CD14-positive monocyte (primary cell): Measurements from ENCODE around the gene CDKAL1. TPM values are rescaled to one million over a fixed set of nuclear protein-coding genes. Genes with fewer than 3 reads are reported as not detected.
"Not testable (repeated sequence)": the region's sequence is repeated elsewhere in the genome, so short reads cannot be mapped to it uniquely, and the experiment has no call there.

Source experiments
- DNase-seq, 3 donors: peaks; one replicate each; pipeline ENCODE4 v3.0.0-alpha.2; 2011 to 2022
- H2AFZ ChIP-seq: 2 replicates; pipeline ENCODE4 v1.6.0; 2012; ENCODE audit warnings: mild to moderate bottlenecking, low read depth, low read length, inconsistent platforms; ENCODE audit not compliant: insufficient read depth, poor library complexity, severe bottlenecking
- H3K27ac ChIP-seq, 2 donors: 1 replicate in 1 of 2; 2 replicates in 1 of 2; pipeline ENCODE4 v1.5.1; 2012 to 2013; ENCODE audit warnings: low read length in 2 of 2, control low read depth in 1 of 2, inconsistent platforms in 1 of 2, low read depth in 1 of 2, mild to moderate bottlenecking in 1 of 2
- H3K27me3 ChIP-seq, 2 donors: one replicate each; pipeline versions ENCODE4 v1.6.0 to v1.6.1; 2011 to 2013; ENCODE audit warnings: low read length in 2 of 2; ENCODE audit not compliant: control insufficient read depth in 2 of 2, insufficient read depth in 2 of 2
- H3K36me3 ChIP-seq, 2 donors: replicated peaks in 1 of 2; 1 replicate in 1 of 2; 2 replicates in 1 of 2; pipeline versions ENCODE4 v1.5.1 to v1.6.1; 2012 to 2013; ENCODE audit warnings: low read length in 2 of 2, control low read depth in 1 of 2, inconsistent platforms in 1 of 2, mild to moderate bottlenecking in 1 of 2; ENCODE audit not compliant: insufficient read depth in 2 of 2, control insufficient read depth in 1 of 2
- H3K4me1 ChIP-seq, 2 donors: 1 replicate in 1 of 2; 2 replicates in 1 of 2; pipeline versions ENCODE4 v1.5.1 to v1.6.1; 2012 to 2013; ENCODE audit warnings: low read length in 2 of 2, control low read depth in 1 of 2, inconsistent platforms in 1 of 2, mild to moderate bottlenecking in 1 of 2, moderate library complexity in 1 of 2; ENCODE audit not compliant: insufficient read depth in 2 of 2, control insufficient read depth in 1 of 2
- H3K4me2 ChIP-seq: replicated peaks from 2 replicates; pipeline ENCODE3; 2012; ENCODE audit warnings: low read length, moderate library complexity, mild to moderate bottlenecking; ENCODE audit not compliant: poor library complexity, severe bottlenecking; ENCODE audit errors: extremely low read depth
- H3K4me3 ChIP-seq, 3 experiments: fragments of 200-600 bp in 1 of 3; sonication (generic) in 1 of 3; replicated peaks in 1 of 3; 1 replicate in 2 of 3; 2 replicates in 1 of 3; pipeline ENCODE4 v1.5.1; 2011 to 2013; ENCODE audit warnings: low read length in 3 of 3, mild to moderate bottlenecking in 3 of 3, control low read depth in 2 of 3, low read depth in 2 of 3, inconsistent platforms in 1 of 3, moderate library complexity in 1 of 3
- H3K79me2 ChIP-seq: 2 replicates; pipeline ENCODE4 v1.6.0; 2012; ENCODE audit warnings: mild to moderate bottlenecking, control low read depth, inconsistent platforms, low read length, moderate library complexity; ENCODE audit not compliant: insufficient read depth
- H3K9ac ChIP-seq: 2 replicates; pipeline ENCODE4 v1.6.0; 2017; ENCODE audit warnings: low read length, mild to moderate bottlenecking; ENCODE audit not compliant: insufficient read depth, poor library complexity, severe bottlenecking
- H3K9me3 ChIP-seq, 2 donors: replicated peaks in 1 of 2; 1 replicate in 1 of 2; 2 replicates in 1 of 2; pipeline versions ENCODE4 v1.5.1 to v1.6.1; 2012 to 2013; ENCODE audit warnings: low read length in 2 of 2, control low read depth in 1 of 2; ENCODE audit not compliant: control insufficient read depth in 1 of 2, insufficient read depth in 1 of 2
- H4K20me1 ChIP-seq: 2 replicates; pipeline ENCODE4 v1.6.0; 2012; ENCODE audit warnings: mild to moderate bottlenecking, low read length, control low read depth, moderate library complexity; ENCODE audit not compliant: insufficient read depth
- H3K27ac Mint-ChIP-seq, 7 donors: one replicate each; pipeline ENCODE4 v1.8.0; 2020; ENCODE audit warnings: mild to moderate bottlenecking in 7 of 7, mixed read lengths in 7 of 7, moderate library complexity in 6 of 7, inconsistent platforms in 2 of 7
- H3K27me3 Mint-ChIP-seq, 3 donors: one replicate each; pipeline ENCODE4 v1.8.0; 2021 to 2022; ENCODE audit warnings: low read depth in 3 of 3, mild to moderate bottlenecking in 3 of 3, mixed read lengths in 3 of 3, moderate library complexity in 3 of 3, inconsistent platforms in 1 of 3
- H3K36me3 Mint-ChIP-seq, 2 donors: one replicate each; pipeline ENCODE4 v1.8.0; 2020; ENCODE audit warnings: mixed read lengths in 2 of 2, inconsistent platforms in 1 of 2, mild to moderate bottlenecking in 1 of 2
- H3K4me1 Mint-ChIP-seq: one replicate; pipeline ENCODE4 v1.8.0; 2020; ENCODE audit warnings: mild to moderate bottlenecking, mixed read lengths
- H3K4me3 Mint-ChIP-seq, 2 donors: one replicate each; pipeline ENCODE4 v1.8.0; 2020; ENCODE audit warnings: mild to moderate bottlenecking in 2 of 2, mixed read lengths in 2 of 2, moderate library complexity in 1 of 2
- H3K9me3 Mint-ChIP-seq, 7 donors: one replicate each; pipeline ENCODE4 v1.8.0; 2020 to 2022; ENCODE audit warnings: mixed read lengths in 7 of 7, mild to moderate bottlenecking in 6 of 7, moderate library complexity in 6 of 7, inconsistent platforms in 2 of 7
- WGBS: methylation state at CpG from one replicate; pipeline ENCODE4 v1.1.5; 2013; ENCODE audit warnings: missing lambda C conversion rate; ENCODE audit not compliant: insufficient coverage; 5-methylcytosine and 5-hydroxymethylcytosine counted together
- intact Hi-C, 2 donors: fragments of 100-400 bp; cut with micrococcal nuclease; formaldehyde crosslinking; loops; one replicate each; pipeline versions ENCODE4 v1.15.0 to v1.15.1; 2023
- polyA plus RNA-seq, 3 donors: library from polyadenylated mRNA; depleted of rRNA in 1 of 3; unstranded in 2 of 3; stranded (reverse) in 1 of 3; fragments of 300-500 nt in 2 of 3; fragments of >200 nt in 1 of 3; fragmentation: Illumina TruSeq in 2 of 3; gene quantifications; 1 replicate in 2 of 3; 2 replicates in 1 of 3; pipeline ENCODE4 v1.2.3, GENCODE V29; 2012 to 2021
- TF ChIP-seq, protein P1 (sequence below): fragments of 200-600 bp; IDR thresholded peaks from one replicate; pipeline ENCODE4 v1.8.0; 2022; ENCODE audit warnings: antibody characterized with exemption, mild to moderate bottlenecking

Gene CDKAL1
- polyA plus RNA-seq, 3 donors: 3.2 to 12.4 (median 8.3) TPM

GRCh38 chr6:21051777-21052176, 517.5 kb downstream of the CDKAL1 start:
- TF ChIP-seq, protein P1, sequence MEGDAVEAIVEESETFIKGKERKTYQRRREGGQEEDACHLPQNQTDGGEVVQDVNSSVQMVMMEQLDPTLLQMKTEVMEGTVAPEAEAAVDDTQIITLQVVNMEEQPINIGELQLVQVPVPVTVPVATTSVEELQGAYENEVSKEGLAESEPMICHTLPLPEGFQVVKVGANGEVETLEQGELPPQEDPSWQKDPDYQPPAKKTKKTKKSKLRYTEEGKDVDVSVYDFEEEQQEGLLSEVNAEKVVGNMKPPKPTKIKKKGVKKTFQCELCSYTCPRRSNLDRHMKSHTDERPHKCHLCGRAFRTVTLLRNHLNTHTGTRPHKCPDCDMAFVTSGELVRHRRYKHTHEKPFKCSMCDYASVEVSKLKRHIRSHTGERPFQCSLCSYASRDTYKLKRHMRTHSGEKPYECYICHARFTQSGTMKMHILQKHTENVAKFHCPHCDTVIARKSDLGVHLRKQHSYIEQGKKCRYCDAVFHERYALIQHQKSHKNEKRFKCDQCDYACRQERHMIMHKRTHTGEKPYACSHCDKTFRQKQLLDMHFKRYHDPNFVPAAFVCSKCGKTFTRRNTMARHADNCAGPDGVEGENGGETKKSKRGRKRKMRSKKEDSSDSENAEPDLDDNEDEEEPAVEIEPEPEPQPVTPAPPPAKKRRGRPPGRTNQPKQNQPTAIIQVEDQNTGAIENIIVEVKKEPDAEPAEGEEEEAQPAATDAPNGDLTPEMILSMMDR: no peak
- peaks cover 0 to 2% of the 10 kb centered on the region in 2 donors for H3K36me3 Mint-ChIP-seq
- no peak overlapping the region for H3K4me3 Mint-ChIP-seq

DNA sequence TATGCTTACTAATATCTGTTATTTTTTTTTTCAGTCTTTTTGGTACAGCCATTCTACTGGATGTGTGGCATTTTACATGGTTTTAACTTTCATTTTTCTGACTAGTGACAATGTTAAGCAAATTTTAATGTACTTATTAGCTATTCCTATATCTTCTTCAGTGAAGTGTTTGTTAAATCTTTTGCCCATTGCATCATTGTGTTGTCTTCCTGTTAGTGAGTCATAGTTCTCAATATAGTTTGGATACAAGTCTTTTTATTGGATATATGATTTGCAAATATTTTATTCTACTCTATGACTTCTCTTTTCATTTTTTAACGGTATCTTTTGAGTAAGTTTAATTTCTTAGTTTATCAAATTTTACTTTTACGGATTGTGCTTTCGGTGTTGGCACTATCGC, 519.4 kb downstream of the CDKAL1 start:
- Histone ChIP-seq H3K79me2 (no peaks in the 10 kb centered on the region), H3K27ac (no peak overlapping the region), H2AFZ (no peak overlapping the region), H3K9me3 (peaks cover 2 to 3% of the 10 kb centered on the region in 2 donors), H4K20me1 (no peaks in the 10 kb centered on the region), H3K9ac (no peak overlapping the region), H3K4me1 (no peaks in the 10 kb centered on the region), H3K4me3 (no peak overlapping the region), H3K27me3 (no peaks in the 10 kb centered on the region), H3K36me3 (no peaks in the 10 kb centered on the region), H3K4me2 (no peak overlapping the region)
- no peak for DNase-seq
- Mint-ChIP-seq H3K36me3 (peaks cover 0 to 2% of the 10 kb centered on the region in 2 donors), H3K27me3 (no peaks in the 10 kb centered on the region), H3K4me3 (no peak overlapping the region), H3K4me1 (no peaks in the 10 kb centered on the region), H3K27ac (no peak overlapping the region), H3K9me3 (peaks cover 5 to 17% (median 16%) of the 10 kb centered on the region in 7 donors)
- intact Hi-C loops: no loop called here
- WGBS: no CpG with 5 or more reads among the region's 4 CpGs
- TF ChIP-seq, protein P1: no peak

More at GRCh38 chr6:21051777-21052176, 517.5 kb downstream of the CDKAL1 start:
- intact Hi-C loops: no loop called here
- H3K36me3 ChIP-seq: no peaks in the 10 kb centered on the region
- Mint-ChIP-seq H3K27me3 (peaks cover 0 to 1% (median 0%) of the 10 kb centered on the region in 3 donors), H3K4me1 (no peaks in the 10 kb centered on the region), H3K27ac (no peak overlapping the region), H3K9me3 (peaks cover 2 to 8% (median 6%) of the 10 kb centered on the region in 7 donors)
- no peaks in the 10 kb centered on the region for H3K27me3 ChIP-seq
- DNase-seq: no peak
- H4K20me1 ChIP-seq: no peaks in the 10 kb centered on the region
- no peak overlapping the region for H3K27ac ChIP-seq
- H3K4me2 ChIP-seq: no peak overlapping the region
- H3K79me2 ChIP-seq: no peaks in the 10 kb centered on the region
- H2AFZ ChIP-seq: no peak overlapping the region
- H3K9me3 ChIP-seq: no peaks in the 10 kb centered on the region
- H3K9ac ChIP-seq: no peak overlapping the region
- no peaks in the 10 kb centered on the region for H3K4me1 ChIP-seq
- no peak overlapping the region for H3K4me3 ChIP-seq

DNA sequence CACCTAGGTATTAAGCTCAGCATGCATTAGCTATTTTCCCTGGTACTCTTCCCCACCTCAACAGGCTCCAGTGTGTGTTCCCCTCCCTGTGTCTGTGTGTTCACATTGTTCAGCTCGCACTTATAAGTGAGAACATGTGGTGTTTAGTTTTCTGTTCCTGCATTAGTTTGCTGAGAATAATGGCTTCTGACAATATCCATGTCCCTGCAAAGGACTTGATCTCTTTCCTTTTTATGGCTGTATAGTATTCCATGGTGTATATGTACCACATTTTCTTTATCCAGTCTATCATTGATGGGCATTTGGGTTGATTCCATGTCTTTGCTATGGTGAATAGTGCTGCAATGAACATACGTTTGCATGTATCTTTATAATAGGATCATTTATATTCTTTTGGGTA, 521.2 kb downstream of the CDKAL1 start:
- H3K9me3 ChIP-seq: peaks cover 12 to 14% of the 10 kb centered on the region in 2 donors
- H3K27me3 ChIP-seq, DNase-seq, H3K4me1 ChIP-seq, H4K20me1 ChIP-seq, H3K4me3 ChIP-seq, H3K36me3 ChIP-seq, H3K27me3 Mint-ChIP-seq, H3K4me2 ChIP-seq, H2AFZ ChIP-seq, H3K9ac ChIP-seq, H3K27ac ChIP-seq, H3K4me3 Mint-ChIP-seq, H3K79me2 ChIP-seq, H3K4me1 Mint-ChIP-seq, intact Hi-C loops, H3K36me3 Mint-ChIP-seq, H3K27ac Mint-ChIP-seq: not testable (repeated sequence)
- no CpG with 5 or more reads among the region's 2 CpGs for WGBS
- H3K9me3 Mint-ChIP-seq: peaks cover 15 to 28% (median 22%) of the 10 kb centered on the region in 7 donors
